Brain microvascular endothelial cell (primary cell): ENCODE data around the gene PIK3AP1.
A peak's percentile ranks its signal among the peaks of the same experiment; 100 is the strongest.

Experiments used
- DNase-seq: peaks from one replicate; pipeline ENCODE4 v3.0.0-alpha.2; 2020
- H3K27ac ChIP-seq: fragments of 250-450 bp; sonication (Bioruptor Pico); 2 replicates; pipeline ENCODE4 v1.5.1; 2020; ENCODE audit warnings: mild to moderate bottlenecking, moderate library complexity
- H3K27me3 ChIP-seq: fragments of 250-450 bp; sonication (Bioruptor Pico); replicated peaks from 2 replicates; pipeline ENCODE4 v1.5.1; 2020; ENCODE audit warnings: mild to moderate bottlenecking
- H3K36me3 ChIP-seq: fragments of 250-450 bp; sonication (Bioruptor Pico); replicated peaks from 2 replicates; pipeline ENCODE4 v1.5.1; 2020; ENCODE audit warnings: mild to moderate bottlenecking
- H3K4me3 ChIP-seq: 2 replicates; pipeline ENCODE4 v1.5.1; 2011; ENCODE audit warnings: low read depth, mild to moderate bottlenecking, control low read depth, low read length, moderate library complexity
- CTCF ChIP-seq: IDR thresholded peaks from 2 replicates; pipeline ENCODE4 v1.5.1; 2011; ENCODE audit warnings: low read depth, mild to moderate bottlenecking, moderate library complexity, low read length, control low read depth, inconsistent platforms; ENCODE audit errors: missing control alignments
- in situ Hi-C: cut with HindIII; loops from 2 replicates; pipeline ENCODE4 v1.10.0; 2017; ENCODE audit warnings: low sequenced_read_pairs, low pct_ligation_motif_present

PIK3AP1 gene

DNA sequence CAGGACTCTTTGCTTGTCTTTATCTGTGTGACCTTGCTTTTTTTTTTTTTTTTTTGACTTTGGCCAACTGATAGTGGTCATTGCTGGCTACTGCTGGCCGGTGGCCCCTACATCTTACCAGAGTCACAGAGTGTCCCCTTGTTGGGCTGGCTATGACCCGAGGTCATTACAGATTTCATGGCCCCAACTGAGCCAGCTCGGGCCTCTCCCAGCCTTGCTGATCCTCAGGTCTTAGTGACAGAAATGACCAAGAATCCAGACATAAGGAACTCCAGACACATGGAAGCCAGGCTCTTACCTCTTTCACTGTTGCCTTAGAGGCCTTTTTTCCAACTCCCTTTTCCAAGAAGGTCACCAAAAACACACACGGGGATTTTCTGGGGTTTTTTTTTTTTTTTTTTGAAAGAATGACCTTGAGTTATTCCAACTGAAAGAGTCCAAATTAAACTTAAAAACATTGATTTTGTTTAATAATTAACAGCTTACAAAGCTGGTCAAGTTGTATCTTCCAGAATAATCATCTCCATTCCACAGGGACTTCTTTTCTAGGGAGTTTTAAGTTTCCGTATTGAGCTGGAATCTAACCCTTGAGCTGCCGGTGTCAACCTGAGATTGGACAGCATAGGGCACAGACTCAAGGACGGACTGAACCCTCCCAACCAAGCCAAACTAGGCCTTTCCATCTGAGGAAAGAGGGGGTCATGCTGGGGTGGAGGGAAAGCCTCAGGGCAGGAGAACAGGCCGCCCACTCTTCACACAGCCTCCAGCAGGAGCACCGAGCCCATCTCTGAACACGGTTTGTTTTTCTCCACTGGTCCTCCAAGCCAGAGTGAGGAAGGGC lies 43.8 kb downstream of the PIK3AP1 start:
- Histone ChIP-seq H3K27me3 (no peaks in the 10 kb centered on the region), H3K27ac (no peak overlapping the region), H3K4me3 (no peak overlapping the region), H3K36me3 (no peaks in the 10 kb centered on the region)
- no peak for DNase-seq
- in situ Hi-C loops = no loop called here
- no peak for TF ChIP-seq CTCF

GRCh38 chr10:96675846-96676245 lies 44.5 kb downstream of the PIK3AP1 start:
- Histone ChIP-seq H3K4me3 (no peak overlapping the region), H3K27me3 (no peaks in the 10 kb centered on the region), H3K27ac (no peak overlapping the region), H3K36me3 (no peaks in the 10 kb centered on the region)
- no peak for TF ChIP-seq CTCF
- DNase-seq = no peak
- in situ Hi-C loops = no loop called here

DNA sequence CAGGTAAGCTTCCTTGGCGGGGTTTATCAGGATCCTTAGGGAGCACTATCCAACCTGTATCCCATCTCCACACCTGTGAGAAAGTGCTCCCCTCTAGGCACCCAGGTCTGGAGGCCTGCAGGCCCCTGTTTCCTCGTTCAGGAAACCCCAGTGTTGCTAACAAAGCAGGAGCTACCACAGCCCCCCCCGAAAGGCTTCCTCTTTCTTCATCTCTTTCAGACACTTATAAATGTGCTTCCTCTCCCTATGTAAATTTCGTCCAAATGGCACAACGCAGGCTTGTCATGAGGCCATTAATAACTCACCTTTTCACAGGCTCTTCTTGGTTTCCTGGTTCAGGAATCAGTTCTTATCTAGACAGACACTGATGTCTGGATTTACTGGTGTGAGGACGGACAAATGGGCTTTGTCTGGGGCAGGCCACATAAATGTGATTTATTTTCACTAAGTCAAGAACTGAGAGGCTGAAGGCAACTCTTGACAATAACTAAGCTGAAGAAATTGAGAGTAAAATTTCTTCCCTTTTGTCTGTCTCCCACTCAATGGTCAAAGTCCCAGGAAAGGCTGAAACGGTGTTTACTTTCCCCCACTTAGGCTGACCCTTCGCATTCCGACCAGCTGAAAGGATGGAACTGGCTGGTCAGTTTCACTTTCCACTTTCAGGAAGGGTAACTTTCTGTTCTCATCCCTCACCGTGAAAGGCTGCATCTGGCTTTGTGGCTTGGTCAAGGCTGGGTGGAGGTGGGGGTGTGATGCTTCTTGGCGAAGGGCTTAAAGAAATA lies 46.8 kb downstream of the PIK3AP1 start:
- no peak overlapping the region for H3K27ac ChIP-seq
- no peaks in the 10 kb centered on the region for H3K27me3 ChIP-seq
- H3K36me3 ChIP-seq = no peaks in the 10 kb centered on the region
- DNase-seq = peak; percentile 32
- in situ Hi-C loops = no loop called here
- H3K4me3 ChIP-seq = no peak overlapping the region
- no peak for TF ChIP-seq CTCF

DNA sequence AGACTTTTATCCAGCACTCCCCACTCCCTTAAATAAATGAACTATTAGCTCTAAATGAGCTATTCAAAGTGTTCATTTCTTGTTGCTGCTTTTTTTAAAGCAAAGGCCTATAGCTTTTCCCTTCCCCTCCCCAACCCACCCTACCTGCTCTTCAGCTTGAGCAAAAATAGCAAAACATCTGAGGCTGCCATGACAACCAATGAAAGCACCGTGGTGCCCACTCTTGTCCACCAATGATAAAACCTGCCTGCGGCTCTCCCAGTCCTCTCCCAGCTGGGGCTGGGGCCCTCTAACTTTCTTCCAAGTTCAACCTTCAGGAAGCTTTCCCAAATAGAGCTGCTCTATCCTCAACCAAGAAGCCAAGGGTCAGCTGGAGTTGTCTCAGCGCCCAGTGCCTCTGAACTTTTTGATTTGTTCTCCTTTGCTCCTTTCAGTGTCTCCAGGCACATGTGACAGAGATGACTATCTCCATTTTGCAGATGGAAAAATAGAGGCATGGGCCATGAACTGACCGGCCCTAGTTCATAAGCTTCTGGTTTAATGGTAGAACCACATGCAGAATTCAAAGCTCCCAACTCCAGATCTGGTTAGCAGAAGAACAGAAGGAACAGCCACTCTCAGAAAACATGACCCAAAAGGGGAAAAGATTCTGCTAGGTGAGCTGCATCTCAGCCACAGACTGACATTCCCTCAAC lies 47.7 kb downstream of the PIK3AP1 start:
- H3K27ac ChIP-seq = no peak overlapping the region
- in situ Hi-C loops = no loop called here
- no peaks in the 10 kb centered on the region for H3K36me3 ChIP-seq
- no peak for DNase-seq
- no peak overlapping the region for H3K4me3 ChIP-seq
- H3K27me3 ChIP-seq = no peaks in the 10 kb centered on the region
- TF ChIP-seq CTCF = no peak

GRCh38 chr10:96671211-96671890 lies 49.0 kb downstream of the PIK3AP1 start:
- Histone ChIP-seq H3K4me3 (no peak overlapping the region), H3K27me3 (no peaks in the 10 kb centered on the region), H3K27ac (no peak overlapping the region), H3K36me3 (no peaks in the 10 kb centered on the region)
- DNase-seq = no peak
- in situ Hi-C loops = no loop called here
- TF ChIP-seq CTCF = no peak
